Measurements from ENCODE around the gene PRKCA. TPM values are rescaled to one million over a fixed set of nuclear protein-coding genes. Genes with fewer than 3 reads are reported as not detected.

PRKCA gene
- total RNA-seq, 1 experiment from 2014 or later = 29.5 TPM

DNA sequence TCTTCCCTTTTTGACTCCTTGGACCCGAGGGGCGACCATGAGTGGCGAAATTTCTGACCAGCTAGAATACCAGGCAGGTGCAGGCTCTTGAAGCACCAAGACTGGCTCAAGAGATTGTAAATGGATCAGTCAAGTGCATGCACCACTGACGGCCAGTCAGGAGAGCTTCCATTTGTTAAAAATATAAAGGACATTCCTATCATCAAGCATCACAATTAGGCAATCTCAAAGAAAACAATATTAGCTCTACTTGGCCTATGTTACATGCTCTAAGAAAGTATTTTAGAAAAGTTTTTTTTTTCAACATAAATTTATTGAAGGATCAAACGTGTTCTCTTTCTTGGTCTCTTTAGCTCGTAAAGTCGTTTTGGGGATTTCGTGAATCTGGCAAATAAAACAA, 1.5 kb upstream of the PRKCA start:
- Mint-ChIP-seq H3K27ac (no peak overlapping the region), H3K27me3 (ENCODE audit: low read depth) (peaks cover 34% of the 10 kb centered on the region), H3K9me3 (no peaks in the 10 kb centered on the region), H3K36me3 (no peaks in the 10 kb centered on the region), H3K4me1 (peaks cover 36% of the 10 kb centered on the region), H3K4me3 (peak overlapping the region; percentile 86)
- POLR2A ChIA-PET = no interaction called here
- DNase-seq (ENCODE audit: low spot score) (no peak), ATAC-seq (no peak)
- TF ChIP-seq, protein P1, sequence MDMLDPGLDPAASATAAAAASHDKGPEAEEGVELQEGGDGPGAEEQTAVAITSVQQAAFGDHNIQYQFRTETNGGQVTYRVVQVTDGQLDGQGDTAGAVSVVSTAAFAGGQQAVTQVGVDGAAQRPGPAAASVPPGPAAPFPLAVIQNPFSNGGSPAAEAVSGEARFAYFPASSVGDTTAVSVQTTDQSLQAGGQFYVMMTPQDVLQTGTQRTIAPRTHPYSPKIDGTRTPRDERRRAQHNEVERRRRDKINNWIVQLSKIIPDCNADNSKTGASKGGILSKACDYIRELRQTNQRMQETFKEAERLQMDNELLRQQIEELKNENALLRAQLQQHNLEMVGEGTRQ (CRISPR knock-in tag; IDR thresholded peaks at IDR 0.05) = no peak
- TF ChIP-seq ERG (CRISPR knock-in tag; IDR thresholded peaks at IDR 0.05) (no peak), ZBTB21 (CRISPR knock-in tag; IDR thresholded peaks at IDR 0.05; ENCODE audit: borderline replicate concordance) (no peak), ZNF232 (CRISPR knock-in tag; IDR thresholded peaks at IDR 0.05) (no peak), MAX (CRISPR knock-in tag; IDR thresholded peaks at IDR 0.05) (no peak), NFE2L1 (CRISPR knock-in tag; IDR thresholded peaks at IDR 0.05) (no peak), ZNF317 (CRISPR knock-in tag; IDR thresholded peaks at IDR 0.05; ENCODE audit: borderline replicate concordance, low read depth) (no peak), ZNF671 (CRISPR knock-in tag; IDR thresholded peaks at IDR 0.05) (no peak), STAT6 (CRISPR knock-in tag; conservative IDR thresholded peaks at IDR 0.05; ENCODE audit: low read depth) (no peak)
- CTCF ChIA-PET = interaction anchor here (2.5 kb wide), 1 partner anchor 10 kb away, joined by 9 read pairs; no protein-coding TSS in a partner anchor

GRCh38 chr17:66301367-66301863, 998 bp upstream of the PRKCA start:
- no peaks in the 10 kb centered on the region for H3K9me3 Mint-ChIP-seq
- H3K27me3 Mint-ChIP-seq (ENCODE audit: low read depth) = peaks cover 34% of the 10 kb centered on the region
- H3K27ac Mint-ChIP-seq = no peak overlapping the region
- H3K36me3 Mint-ChIP-seq = no peaks in the 10 kb centered on the region
- H3K4me1 Mint-ChIP-seq = peaks cover 38% of the 10 kb centered on the region
- POLR2A ChIA-PET = no interaction called here
- no peak for ATAC-seq
- CTCF ChIA-PET = interaction anchor here (2.5 kb wide), 1 partner anchor 9 kb away, joined by 9 read pairs; no protein-coding TSS in a partner anchor
- TF ChIP-seq NR3C1 (CRISPR knock-in tag; conservative IDR thresholded peaks at IDR 0.05; ENCODE audit: low read depth) (no peak), ETV6 (CRISPR knock-in tag; IDR thresholded peaks at IDR 0.05) (no peak), NFE2L1 (CRISPR knock-in tag; IDR thresholded peaks at IDR 0.05) (no peak), STAT6 (CRISPR knock-in tag; conservative IDR thresholded peaks at IDR 0.05; ENCODE audit: low read depth) (no peak), ZNF138 (CRISPR knock-in tag; conservative IDR thresholded peaks at IDR 0.05) (no peak), ERG (CRISPR knock-in tag; IDR thresholded peaks at IDR 0.05) (no peak)
- TF ChIP-seq, protein P2, sequence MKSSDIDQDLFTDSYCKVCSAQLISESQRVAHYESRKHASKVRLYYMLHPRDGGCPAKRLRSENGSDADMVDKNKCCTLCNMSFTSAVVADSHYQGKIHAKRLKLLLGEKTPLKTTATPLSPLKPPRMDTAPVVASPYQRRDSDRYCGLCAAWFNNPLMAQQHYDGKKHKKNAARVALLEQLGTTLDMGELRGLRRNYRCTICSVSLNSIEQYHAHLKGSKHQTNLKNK (CRISPR knock-in tag; IDR thresholded peaks at IDR 0.05) = no peak
- TF ChIP-seq, protein P3, sequence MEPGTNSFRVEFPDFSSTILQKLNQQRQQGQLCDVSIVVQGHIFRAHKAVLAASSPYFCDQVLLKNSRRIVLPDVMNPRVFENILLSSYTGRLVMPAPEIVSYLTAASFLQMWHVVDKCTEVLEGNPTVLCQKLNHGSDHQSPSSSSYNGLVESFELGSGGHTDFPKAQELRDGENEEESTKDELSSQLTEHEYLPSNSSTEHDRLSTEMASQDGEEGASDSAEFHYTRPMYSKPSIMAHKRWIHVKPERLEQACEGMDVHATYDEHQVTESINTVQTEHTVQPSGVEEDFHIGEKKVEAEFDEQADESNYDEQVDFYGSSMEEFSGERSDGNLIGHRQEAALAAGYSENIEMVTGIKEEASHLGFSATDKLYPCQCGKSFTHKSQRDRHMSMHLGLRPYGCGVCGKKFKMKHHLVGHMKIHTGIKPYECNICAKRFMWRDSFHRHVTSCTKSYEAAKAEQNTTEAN (CRISPR knock-in tag; IDR thresholded peaks at IDR 0.05) = no peak
- peak overlapping the region; percentile 86 for H3K4me3 Mint-ChIP-seq
- no peak for DNase-seq (ENCODE audit: low spot score)

Data from WTC11 (cell line).